OCI-M2 (cell line): ENCODE data around the gene CIB4.
"Not testable (repeated sequence)": the region's sequence is repeated elsewhere in the genome, so short reads cannot be mapped to it uniquely, and the experiment has no call there.

Experiments used
- DNase-seq: peaks from one replicate; lab custom pipeline; 2025; ENCODE audit not compliant: unreplicated experiment; lab: John Stamatoyannopoulos, UW

CIB4 gene

GRCh38 chr2:26668041-26668440 lies 26.9 kb upstream of the CIB4 start:
- DNase-seq: no peak

- no peak for DNase-seq
Measured at GRCh38 chr2:26666671-26667070, 25.5 kb upstream of the CIB4 start.

GRCh38 chr2:26665296-26665695 lies 24.1 kb upstream of the CIB4 start:
- not testable (repeated sequence) for DNase-seq

GRCh38 chr2:26660363-26660962 lies 19.3 kb upstream of the CIB4 start:
- DNase-seq: no peak

GRCh38 chr2:26658691-26659346 lies 17.7 kb upstream of the CIB4 start:
- DNase-seq: no peak

- DNase-seq: no peak
Measured at GRCh38 chr2:26657265-26657664, 16.1 kb upstream of the CIB4 start.

GRCh38 chr2:26655611-26656195 lies 14.5 kb upstream of the CIB4 start:
- no peak for DNase-seq

- not testable (repeated sequence) for DNase-seq
Measured at GRCh38 chr2:26655120-26655519, 14.0 kb upstream of the CIB4 start.

GRCh38 chr2:26654061-26654340 lies 12.8 kb upstream of the CIB4 start:
- no peak for DNase-seq

GRCh38 chr2:26653207-26654060 lies 12.3 kb upstream of the CIB4 start:
- DNase-seq: no peak

GRCh38 chr2:26652361-26653041 lies 11.3 kb upstream of the CIB4 start:
- no peak for DNase-seq

- no peak for DNase-seq
Measured at GRCh38 chr2:26651799-26652198, 10.6 kb upstream of the CIB4 start.

- DNase-seq: no peak
Measured at GRCh38 chr2:26651470-26651771, 10.3 kb upstream of the CIB4 start.

- DNase-seq: no peak
Measured at GRCh38 chr2:26650713-26651469, 9.7 kb upstream of the CIB4 start.

GRCh38 chr2:26649992-26650712 lies 9.0 kb upstream of the CIB4 start:
- DNase-seq: no peak

- DNase-seq: no peak
Measured at GRCh38 chr2:26649322-26649721, 8.2 kb upstream of the CIB4 start.

GRCh38 chr2:26648516-26648915 lies 7.3 kb upstream of the CIB4 start:
- DNase-seq: no peak

GRCh38 chr2:26647981-26648380 lies 6.8 kb upstream of the CIB4 start:
- DNase-seq: no peak

GRCh38 chr2:26646986-26647672 lies 6.0 kb upstream of the CIB4 start:
- no peak for DNase-seq

- DNase-seq: no peak
Measured at GRCh38 chr2:26645762-26646161, 4.6 kb upstream of the CIB4 start.
